AML-193 (cell line): Measurements from ENCODE around the gene PRM1.

Experiments
- DNase-seq, 2 experiments: peaks; one replicate each; lab custom pipeline; 2025; lab: John Stamatoyannopoulos, UW

Gene PRM1

DNA sequence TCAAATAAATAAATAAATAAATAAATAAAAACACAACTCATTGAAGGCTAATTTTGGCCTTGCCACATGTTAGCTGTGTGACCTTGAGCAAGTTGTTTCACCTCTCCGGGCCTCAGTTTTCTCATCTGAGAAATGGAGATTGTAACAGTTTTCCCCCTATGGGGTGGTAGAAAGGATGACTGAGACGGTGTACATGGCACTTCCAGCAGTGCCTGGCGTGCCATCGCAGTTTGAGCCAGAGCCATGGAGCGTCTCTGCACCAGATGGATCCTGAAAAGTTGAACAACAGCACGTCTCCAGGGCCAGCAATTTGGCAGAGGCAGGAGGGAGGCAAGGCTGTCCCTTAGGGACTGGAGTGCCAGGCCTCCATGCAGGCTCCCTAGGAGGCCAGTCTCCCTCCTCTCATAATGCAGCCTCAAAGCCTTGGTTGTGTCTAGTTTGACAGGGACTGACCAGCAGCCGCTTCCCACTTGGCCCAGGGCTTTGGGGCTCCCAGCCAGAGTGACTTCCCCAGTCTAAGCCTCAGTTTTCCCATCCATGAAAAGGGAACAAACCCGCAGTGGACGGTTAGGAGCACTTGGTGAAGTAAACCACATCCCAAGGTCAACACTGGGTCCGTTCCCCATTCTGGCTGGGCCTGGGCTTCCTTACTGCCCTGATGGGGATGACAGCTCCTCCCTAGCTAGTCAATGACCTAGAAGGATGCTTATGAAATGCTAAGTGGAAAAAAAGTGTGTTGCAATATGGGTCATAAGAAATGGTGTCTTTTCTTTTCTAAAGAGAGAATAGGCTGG lies 44.5 kb downstream of the PRM1 start:
- peak; percentile 97 to 98 for DNase-seq

GRCh38 chr16:11235703-11235991 lies 45.5 kb downstream of the PRM1 start:
- DNase-seq: no peak

- DNase-seq: peak; percentile 61 to 78
Measured at GRCh38 chr16:11234884-11235702, 46.0 kb downstream of the PRM1 start.

- peak in 1 of 2 experiments; percentile 11 for DNase-seq
Measured at GRCh38 chr16:11233727-11234376, 47.3 kb downstream of the PRM1 start.

GRCh38 chr16:11232852-11233726 lies 48.0 kb downstream of the PRM1 start:
- peak; percentile 77 to 81 for DNase-seq

DNA sequence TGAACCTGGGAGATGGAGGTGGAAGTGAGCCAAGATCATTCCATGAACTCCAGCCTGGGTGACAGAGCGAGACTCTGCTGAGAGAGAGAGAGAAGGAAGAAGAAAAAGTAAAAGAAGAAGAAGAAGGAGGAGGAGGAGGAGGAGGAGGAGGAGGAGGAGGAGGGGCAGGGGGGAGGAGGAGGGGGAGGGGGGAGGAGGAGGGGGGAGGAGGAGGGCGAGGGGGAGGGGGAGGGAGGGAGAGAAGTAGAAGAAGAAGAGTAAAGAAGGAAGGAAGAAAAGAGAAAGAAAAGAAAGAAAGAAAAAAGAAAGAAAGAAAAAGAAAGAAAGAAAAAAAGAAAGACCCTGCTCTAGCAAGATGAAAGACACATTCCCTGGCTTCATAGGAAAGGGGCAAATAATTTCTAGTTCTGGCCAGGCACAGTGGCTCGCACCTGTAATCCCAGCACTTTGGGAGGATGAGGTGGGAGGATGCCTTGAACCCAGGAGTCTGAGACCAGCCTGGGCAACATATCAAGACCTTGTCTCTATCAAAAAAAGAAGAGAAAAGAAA lies 48.8 kb downstream of the PRM1 start:
- no peak for DNase-seq

GRCh38 chr16:11231367-11231970 lies 49.7 kb downstream of the PRM1 start:
- DNase-seq: no peak
